ENCODE measurements around the gene MLYCD.

The MLYCD gene

GRCh38 chr16:83899272-83899897 is 470 bp downstream of the MLYCD start:
- peak; percentile 13 for DNase-seq (ENCODE audit: low spot score)

- no peak for DNase-seq (ENCODE audit: low spot score)
Observed at GRCh38 chr16:83899978-83900377, 1.1 kb downstream of the MLYCD start.

GRCh38 chr16:83900571-83900970 is 1.7 kb downstream of the MLYCD start:
- DNase-seq (ENCODE audit: low spot score): no peak

- no peak for DNase-seq (ENCODE audit: low spot score)
Observed at GRCh38 chr16:83901101-83901500, 2.2 kb downstream of the MLYCD start.

- no peak for DNase-seq (ENCODE audit: low spot score)
Observed at GRCh38 chr16:83903751-83904150, 4.8 kb downstream of the MLYCD start.

GRCh38 chr16:83906683-83907082 is 7.8 kb downstream of the MLYCD start:
- no peak for DNase-seq (ENCODE audit: low spot score)

- DNase-seq (ENCODE audit: low spot score): no peak
Observed at GRCh38 chr16:83907111-83907510, 8.2 kb downstream of the MLYCD start.

GRCh38 chr16:83907631-83908250 is 8.8 kb downstream of the MLYCD start:
- DNase-seq (ENCODE audit: low spot score): no peak

- DNase-seq (ENCODE audit: low spot score): no peak
Observed at GRCh38 chr16:83908798-83909197, 9.9 kb downstream of the MLYCD start.

- DNase-seq (ENCODE audit: low spot score): no peak
Observed at GRCh38 chr16:83911290-83911689, 12.4 kb downstream of the MLYCD start.

GRCh38 chr16:83912519-83913244 is 13.8 kb downstream of the MLYCD start:
- DNase-seq (ENCODE audit: low spot score): no peak

- DNase-seq (ENCODE audit: low spot score): no peak
Observed at GRCh38 chr16:83913245-83913633, 14.3 kb downstream of the MLYCD start.

GRCh38 chr16:83914091-83914710 is 15.3 kb downstream of the MLYCD start:
- DNase-seq (ENCODE audit: low spot score): no peak

- no peak for DNase-seq (ENCODE audit: low spot score)
Observed at GRCh38 chr16:83915081-83915480, 16.2 kb downstream of the MLYCD start.

GRCh38 chr16:83915491-83915890 is 16.6 kb downstream of the MLYCD start:
- DNase-seq (ENCODE audit: low spot score): no peak

GRCh38 chr16:83917152-83918120 is 18.5 kb downstream of the MLYCD start:
- no peak for DNase-seq (ENCODE audit: low spot score)

GRCh38 chr16:83920894-83921491 is 22.1 kb downstream of the MLYCD start:
- no peak for DNase-seq (ENCODE audit: low spot score)

GRCh38 chr16:83923581-83924365 is 24.9 kb downstream of the MLYCD start:
- DNase-seq (ENCODE audit: low spot score): no peak

- DNase-seq (ENCODE audit: low spot score): no peak
Observed at GRCh38 chr16:83924686-83925085, 25.8 kb downstream of the MLYCD start.

GRCh38 chr16:83925095-83925905 is 26.4 kb downstream of the MLYCD start:
- no peak for DNase-seq (ENCODE audit: low spot score)
